ENCODE measurements around the gene HDAC7.
"Not testable (repeated sequence)": the region's sequence is repeated elsewhere in the genome, so short reads cannot be mapped to it uniquely, and the experiment has no call there.

HDAC7 gene

DNA sequence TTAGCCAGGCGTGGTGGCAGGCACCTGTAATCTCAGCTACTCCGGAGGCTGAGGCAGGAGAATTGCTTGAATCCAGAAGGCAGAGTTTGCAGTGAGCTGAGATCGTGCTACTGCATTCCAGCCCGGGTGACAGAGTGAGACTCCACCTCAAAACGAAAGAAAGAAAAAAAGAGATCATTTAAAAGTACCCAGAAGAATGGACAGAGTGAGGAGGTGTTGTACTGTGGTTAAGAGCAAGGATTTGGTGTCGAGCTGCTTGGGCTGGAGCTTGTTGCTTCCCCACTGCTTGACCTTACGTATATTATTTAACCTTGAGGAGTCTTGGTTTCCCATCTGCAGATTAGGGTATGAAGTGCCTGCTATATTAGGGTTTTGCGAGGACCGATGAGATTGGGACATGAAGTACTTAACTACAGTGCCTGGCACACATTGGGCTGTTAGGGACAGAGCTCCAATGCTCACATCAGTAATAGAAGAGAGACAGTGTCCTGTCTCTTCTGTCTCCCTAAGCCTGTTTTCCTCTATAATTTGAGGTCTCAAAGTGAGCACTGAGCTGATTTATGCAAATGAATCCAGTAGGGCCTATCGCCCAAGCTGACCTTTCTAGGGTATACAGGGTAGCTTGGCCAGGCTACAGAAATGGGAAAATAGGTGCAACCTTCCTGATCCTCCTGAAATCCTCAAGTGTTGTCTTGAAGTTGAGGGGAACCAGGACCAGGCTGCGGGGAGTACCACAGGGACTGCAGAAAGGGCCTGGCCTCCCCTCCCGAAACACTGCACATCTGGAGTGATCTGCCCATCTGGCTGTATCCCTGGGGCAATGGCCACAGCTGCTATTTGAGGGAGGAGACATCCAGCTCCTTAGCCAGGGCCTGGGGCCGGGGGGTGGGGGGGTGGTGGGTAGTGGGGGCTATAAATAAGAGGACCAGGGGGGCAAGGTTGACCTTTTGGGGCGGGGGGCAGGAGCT is 8.6 kb upstream of the HDAC7 start:
- DNase-seq = no peak

DNA sequence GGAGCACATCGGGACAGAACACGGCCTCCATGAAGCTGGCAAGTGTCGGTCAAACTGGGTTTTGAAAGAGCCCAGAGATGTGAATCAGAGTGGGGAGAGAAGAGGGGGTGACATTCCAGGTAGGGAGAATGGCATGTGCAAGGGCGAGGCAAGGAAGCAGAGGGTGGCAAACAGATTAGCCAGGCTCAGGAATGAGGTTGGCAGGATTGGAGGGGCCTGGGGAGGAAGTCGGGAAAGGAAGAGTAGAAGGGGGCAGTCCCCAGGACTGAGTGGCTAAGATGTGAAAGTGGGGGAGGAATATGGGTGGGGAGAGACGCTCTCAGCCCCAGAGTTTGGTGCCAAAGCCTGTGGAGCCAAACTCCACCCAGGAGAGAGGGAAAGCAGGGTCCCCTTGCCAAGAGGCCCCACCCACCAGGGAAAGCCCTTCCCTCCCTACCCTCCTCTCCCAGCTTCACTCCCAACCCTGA is 5.5 kb upstream of the HDAC7 start:
- DNase-seq = no peak

- no peak for DNase-seq
These were observed 4.9 kb upstream of the HDAC7 start for GRCh38 chr12:47824635-47825034.

- no peak for DNase-seq
These were observed 4.5 kb upstream of the HDAC7 start for GRCh38 chr12:47824198-47824597.

DNA sequence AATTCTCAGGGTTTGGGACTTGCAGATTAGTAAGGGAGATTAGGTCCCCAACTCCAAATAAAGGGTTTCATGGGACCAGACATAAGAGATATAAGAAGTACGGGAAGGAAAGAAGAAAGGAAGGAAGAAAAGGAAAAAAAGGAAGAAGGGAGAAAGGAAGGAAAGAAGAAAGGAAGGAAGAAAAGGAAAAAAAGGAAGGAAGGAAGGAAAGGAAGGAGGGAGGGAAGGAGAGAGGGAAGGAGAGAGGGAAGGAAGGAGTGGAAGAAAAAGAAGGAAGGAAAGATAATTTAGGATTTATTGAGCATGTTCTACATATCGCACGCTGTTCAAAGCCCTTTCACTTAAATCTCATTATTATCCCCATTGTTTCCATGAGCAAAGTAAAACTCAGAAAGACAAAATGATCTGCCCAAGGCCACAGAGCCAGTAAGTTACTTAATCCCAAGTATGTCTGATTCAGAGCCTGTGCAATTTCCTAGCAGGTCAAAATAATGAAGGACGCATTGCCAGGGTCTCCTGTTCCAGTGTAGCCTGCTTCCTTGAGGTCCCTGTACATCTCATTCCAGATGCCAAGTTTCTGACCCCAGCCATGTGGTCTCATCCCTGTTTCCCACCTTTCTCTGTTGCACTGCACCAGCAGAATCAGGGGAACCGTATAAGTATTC is 3.9 kb upstream of the HDAC7 start:
- no peak for DNase-seq

GRCh38 chr12:47822863-47823262 is 3.2 kb upstream of the HDAC7 start:
- DNase-seq = no peak

DNA sequence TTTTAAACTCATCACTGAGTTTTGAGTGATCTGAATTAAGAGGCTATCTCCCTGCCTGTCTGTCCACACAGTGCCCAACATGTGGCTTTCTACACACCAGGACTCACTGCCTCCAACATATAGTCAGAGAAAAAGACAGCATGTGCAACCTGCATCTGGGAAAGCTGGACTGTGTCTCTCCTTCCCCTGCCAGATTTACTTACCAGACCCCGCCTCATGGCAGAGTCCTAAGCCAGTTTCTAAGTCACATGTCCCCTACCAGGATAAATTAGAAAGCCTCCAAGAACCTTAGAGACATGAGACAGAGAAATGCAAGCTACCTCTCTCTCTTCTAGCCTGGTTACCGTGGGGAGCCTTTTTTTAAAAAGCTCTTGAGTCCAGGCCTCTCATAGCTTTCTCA is 2.7 kb upstream of the HDAC7 start:
- no peak for DNase-seq

DNA sequence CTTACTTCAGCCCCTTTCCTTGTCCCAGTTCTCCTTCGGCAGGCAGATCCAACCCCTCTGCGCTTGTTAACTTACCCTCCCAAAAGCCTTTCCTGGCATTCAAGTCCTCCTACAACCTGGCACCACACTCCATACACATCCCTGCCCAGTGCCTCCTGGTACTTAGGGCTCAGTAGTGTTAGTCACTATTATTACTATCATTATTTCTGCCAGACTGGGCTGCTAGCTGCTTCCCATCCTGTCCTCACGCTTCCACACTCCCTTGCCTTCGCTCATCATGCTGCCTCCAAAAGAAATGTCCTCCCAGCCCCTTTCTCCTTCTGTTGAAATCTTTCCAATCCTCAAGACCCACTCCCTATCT is 1.6 kb upstream of the HDAC7 start:
- no peak for DNase-seq

DNA sequence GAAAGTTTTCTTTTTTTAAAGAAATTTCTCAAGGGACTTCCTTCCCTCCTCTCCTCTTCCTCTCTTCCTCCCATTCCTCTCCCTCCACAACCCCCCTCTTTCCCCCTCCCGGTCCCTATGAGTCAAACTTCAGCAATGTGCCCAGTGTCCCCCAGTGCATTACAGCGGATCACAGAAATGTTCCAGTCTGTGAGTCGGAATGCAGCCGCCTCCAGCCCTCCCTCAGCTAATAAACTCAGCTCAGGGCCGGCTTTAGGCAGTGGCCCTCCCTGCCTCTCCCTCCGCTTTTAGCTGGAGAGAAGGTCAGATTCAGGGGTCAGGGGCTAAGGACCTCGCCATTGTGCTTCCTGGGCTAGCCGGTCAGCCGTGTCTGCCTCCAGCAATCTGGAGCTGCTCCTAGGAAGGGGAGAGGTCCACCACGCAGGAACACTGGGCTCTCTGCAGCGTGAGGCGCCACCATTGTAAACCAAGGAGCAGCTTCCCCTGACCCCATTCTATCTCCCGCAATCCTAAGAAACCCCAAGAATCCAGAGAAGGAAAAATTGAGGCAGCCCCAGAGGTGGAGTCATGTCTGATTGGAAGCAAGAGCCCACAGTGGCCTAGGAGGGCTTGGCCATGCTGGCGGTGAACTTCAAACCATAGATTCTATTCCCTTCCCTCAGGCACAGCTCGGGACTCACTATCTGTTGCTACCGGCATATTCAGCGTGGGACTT is 1.1 kb upstream of the HDAC7 start:
- DNase-seq = peak; percentile 11

- DNase-seq = peak; percentile 44
These were observed 386 bp downstream of the HDAC7 start for GRCh38 chr12:47819138-47819895.

DNA sequence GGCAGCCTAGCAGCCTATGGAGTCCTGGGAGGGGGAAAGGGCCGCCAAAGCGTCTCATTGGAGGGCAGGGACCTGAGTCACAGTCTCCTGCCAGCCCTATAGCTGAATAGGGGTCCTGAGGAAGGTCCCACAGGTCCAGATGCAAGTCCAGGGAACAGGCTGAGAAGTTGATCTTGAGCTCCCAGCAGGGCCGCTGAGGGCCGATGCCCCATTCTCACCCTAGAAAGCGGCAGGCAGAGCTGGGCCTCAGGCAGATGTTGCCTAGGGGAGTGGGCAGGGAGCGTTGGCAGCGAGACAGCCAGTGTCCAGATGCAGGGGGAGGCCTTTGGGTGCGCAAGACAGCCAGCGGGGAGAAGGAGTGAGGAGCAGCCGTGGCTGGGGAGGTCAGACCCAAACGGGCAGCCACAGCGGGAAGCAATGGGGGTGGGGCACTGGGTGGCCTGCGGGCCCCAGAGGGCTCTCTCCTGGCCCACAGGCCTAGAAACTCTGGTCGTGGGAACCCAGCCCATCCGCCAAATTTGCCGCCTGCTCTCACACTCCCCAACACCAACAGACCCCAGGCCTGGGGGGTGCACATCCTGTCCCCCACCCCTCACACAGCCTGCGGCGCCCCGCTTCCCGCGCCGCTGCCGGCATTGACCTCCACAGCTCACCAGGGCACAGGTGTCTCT is 1.1 kb downstream of the HDAC7 start:
- no peak for DNase-seq

DNA sequence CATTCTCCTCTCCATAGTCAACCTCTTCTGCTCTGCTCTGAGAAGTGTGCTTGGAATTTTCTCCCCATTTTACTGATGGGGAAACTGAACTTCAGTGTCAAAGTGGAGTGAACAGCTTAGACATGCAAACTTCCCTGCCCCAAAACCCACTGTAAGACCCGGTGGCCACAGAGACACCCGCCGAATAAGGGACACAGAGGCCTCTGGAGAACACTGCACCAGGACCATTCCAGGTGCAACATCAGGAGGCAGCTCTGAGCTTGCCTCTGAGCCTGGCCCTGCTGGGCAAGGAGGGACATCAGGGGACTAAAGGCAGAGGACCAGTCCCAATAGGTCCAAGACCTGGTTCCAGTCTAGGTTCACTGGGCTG is 1.7 kb downstream of the HDAC7 start:
- DNase-seq = no peak

DNA sequence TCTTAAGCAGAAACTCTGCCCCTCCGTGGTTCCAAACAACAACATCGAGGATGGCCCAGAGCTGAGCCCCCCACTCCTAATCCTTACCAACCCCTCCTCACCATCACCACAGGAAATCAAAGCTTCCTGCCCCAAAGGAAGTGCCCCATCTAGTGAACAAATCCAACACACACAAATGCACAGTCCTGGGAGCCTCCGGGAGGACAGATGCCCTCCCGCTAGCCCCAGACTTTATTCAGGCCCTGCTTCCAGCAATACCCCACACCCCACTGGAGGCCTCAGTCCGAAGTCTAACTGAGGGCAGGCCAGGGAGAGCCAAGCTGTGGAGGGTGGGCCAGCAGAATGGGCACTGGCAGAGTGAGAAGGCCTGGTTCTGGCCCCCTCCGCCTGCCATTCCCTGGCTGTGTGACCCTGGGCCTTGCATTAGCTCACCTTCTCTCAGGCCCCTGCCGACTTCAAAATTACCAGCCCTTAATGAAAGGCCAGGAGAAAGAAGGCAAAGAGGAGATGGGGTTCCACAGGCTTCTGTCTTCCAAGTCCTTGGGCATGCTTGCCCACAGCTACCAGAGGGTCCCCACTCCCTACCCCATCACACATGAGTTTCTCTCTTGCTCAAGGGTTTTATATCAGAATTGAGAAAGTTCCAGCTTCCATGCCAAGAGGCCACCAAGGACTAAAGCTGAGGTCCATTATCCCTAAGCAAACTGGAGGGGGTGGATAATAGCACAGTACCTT is 2.3 kb downstream of the HDAC7 start:
- DNase-seq = no peak

GRCh38 chr12:47816403-47817271 is 3.1 kb downstream of the HDAC7 start:
- DNase-seq = peak; percentile 41

DNA sequence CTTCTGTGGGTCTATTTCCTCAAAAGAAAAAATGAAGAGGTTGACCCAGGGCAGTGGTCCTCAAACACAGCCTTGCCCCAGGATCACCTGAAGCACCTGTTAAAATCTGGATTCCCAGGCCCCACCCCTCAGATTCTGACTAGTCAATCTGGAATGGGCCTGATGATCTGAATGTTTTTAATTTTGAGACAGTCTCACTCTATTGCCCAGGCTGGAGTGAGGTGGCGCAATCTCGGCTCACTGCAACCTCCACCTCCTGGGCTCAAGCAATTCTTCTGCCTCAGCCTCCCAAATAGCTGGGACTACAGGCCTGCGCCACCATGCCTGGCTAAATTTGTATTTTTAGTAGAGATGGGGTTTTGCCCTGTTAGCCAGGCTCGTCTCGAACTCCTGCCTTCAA is 4.3 kb downstream of the HDAC7 start:
- DNase-seq = not testable (repeated sequence)

DNA sequence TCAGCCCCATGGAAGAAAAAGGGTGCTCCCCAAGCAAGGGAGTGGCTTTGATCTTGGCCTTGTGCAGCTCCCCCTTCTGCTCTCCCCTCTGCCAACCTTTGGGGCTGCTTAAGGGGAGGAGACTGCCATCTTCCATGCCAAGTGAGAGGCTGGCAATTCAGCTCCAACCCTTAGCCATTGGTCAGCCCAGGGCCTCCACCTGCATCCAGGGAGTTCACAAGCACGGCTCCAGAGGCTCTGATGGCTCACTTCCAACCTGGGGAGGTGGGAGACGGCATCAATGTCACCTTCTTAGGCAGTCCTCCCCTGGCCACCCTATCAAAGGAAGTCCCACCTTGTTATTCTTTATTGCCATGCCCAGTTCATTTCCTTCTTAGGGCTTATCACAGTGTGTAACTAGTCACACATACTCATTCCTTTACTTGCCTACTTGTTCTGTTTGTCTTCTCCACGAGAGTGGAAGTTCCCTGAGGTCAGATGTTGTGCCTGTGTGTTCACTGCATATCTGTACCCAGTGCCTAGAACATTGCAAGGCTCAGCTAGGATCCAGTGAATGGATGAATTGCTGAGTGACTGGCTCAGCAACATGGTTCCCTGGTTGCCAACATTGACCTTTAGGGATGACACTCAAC is 5.0 kb downstream of the HDAC7 start:
- DNase-seq = no peak

DNA sequence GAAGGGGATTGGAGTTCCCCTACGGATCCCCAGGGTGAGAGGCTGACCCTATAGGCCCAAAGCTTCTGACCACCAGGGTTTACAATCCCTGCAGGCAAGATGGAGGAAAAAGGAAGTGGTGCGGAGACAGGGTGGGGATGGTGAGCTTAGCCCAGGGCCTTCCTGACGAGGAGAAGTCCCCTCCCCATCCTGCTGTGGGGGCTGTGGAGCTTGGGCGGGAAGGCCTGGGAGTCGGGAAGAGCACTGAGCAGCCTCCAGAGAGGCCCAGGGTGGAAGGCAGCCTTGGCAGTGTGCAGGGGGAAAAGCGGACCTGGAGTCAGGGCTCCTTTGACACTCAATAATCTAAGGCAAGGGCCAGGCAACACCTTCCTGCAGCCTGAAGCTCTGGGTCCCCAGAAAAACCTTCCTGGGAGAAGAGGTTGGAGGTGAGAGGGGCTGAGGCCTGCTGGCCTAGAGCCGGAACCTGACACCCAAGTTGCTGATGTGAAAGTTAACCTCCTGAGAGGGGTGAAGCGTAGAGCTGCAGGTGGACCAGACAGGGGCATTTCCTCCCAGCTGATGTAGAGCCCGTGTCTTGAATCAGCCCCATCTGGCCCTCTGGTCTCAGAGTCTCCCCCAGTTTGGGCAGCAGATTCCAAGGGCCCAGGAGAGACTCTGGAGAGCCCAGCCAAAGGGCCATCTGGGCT is 6.0 kb downstream of the HDAC7 start:
- no peak for DNase-seq

- DNase-seq = no peak
These were observed 6.7 kb downstream of the HDAC7 start for GRCh38 chr12:47812797-47813510.

Data from NCI-H146 (cell line).